K562 (cell line): ENCODE measurements around the gene RHOC. TPM values are rescaled to one million over a fixed set of nuclear protein-coding genes. Genes with fewer than 3 reads are reported as not detected.
"Not testable (repeated sequence)": the region's sequence is repeated elsewhere in the genome, so short reads cannot be mapped to it uniquely, and the experiment has no call there.

ENCODE experiments used
- ATAC-seq: fragments of 200-7000 bp; cut with Tn5 transposase; 3 replicates; pipeline ENCODE4 v1.9.1; 2020; ENCODE audit warnings: moderate library complexity
- BruUV-seq: library from RNA; stranded (reverse); fragments of 400-500 nt; replicated peaks from 2 replicates; lab custom pipeline; 2021; lab: Mats Ljungman, UMichigan
- CTCF ChIA-PET: fragments of 300-600 bp; formaldehyde crosslinking; extraction: SDS; loops from one replicate; lab custom pipeline; 2021; ENCODE audit warnings: low intra/inter-chr PET ratio; lab: Yijun Ruan, JAX
- POLR2A ChIA-PET: fragments of 300-600, 350-650 bp; sonication (Branson Sonifier 250); formaldehyde crosslinking; extraction: SDS; loops from one replicate; lab custom pipeline; 2021; ENCODE audit warnings: antibody characterized with exemption, inconsistent platforms; lab: Yijun Ruan, JAX
- DNase-seq, 4 experiments: peaks; one replicate each; pipeline versions ENCODE4 v3.0.0 to v3.0.0-alpha.2; 2011 to 2018; ENCODE audit warnings: low spot score in 3 of 4, mixed read lengths in 3 of 4; ENCODE audit errors: extremely low read depth in 1 of 4
- FAIRE-seq: peaks from 2 replicates; lab custom pipeline; 2011; peaks lifted over from hg19 to GRCh38; lab: Jason Lieb, UNC
- H2AFZ ChIP-seq: 2 replicates; pipeline ENCODE4 v1.6.0; 2011; ENCODE audit warnings: low read depth, low read length, control low read depth, inconsistent platforms
- H3K27ac ChIP-seq: fragments of 200-600 bp; 3 replicates; pipeline ENCODE4 v1.8.0; 2011; ENCODE audit warnings: low read depth, mild to moderate bottlenecking, control low read depth, inconsistent platforms, low read length, moderate library complexity, mixed read lengths; ENCODE audit errors: extremely low read depth
- H3K27me3 ChIP-seq, 2 experiments: fragments of 300-600 bp in 1 of 2; 2 replicates in 1 of 2; 3 replicates in 1 of 2; pipeline versions ENCODE4 v1.6.0 to v1.8.0; 2011; ENCODE audit warnings: inconsistent platforms in 2 of 2, low read length in 2 of 2, mild to moderate bottlenecking in 1 of 2, mixed read lengths in 1 of 2, moderate library complexity in 1 of 2; ENCODE audit not compliant: control insufficient read depth in 2 of 2, insufficient read depth in 2 of 2
- H3K36me3 ChIP-seq: fragments of 300-600 bp; 3 replicates; pipeline ENCODE4 v1.8.0; 2011; ENCODE audit warnings: mild to moderate bottlenecking, low read length, inconsistent platforms; ENCODE audit not compliant: control insufficient read depth, insufficient read depth
- H3K4me1 ChIP-seq, 2 experiments: fragments of 200-600 bp in 1 of 2; replicated peaks in 1 of 2; 2 replicates in 1 of 2; 3 replicates in 1 of 2; pipeline versions ENCODE4 v1.5.1 to v1.8.0; 2011; ENCODE audit warnings: inconsistent platforms in 2 of 2, low read length in 2 of 2, mild to moderate bottlenecking in 1 of 2, mixed read lengths in 1 of 2, moderate library complexity in 1 of 2; ENCODE audit not compliant: control insufficient read depth in 2 of 2, insufficient read depth in 2 of 2
- H3K4me2 ChIP-seq: 2 replicates; pipeline ENCODE4 v1.6.1; 2011; ENCODE audit warnings: low read length, control low read depth, inconsistent platforms, mixed read lengths; ENCODE audit not compliant: insufficient read depth
- H3K4me3 ChIP-seq: fragments of 200-600 bp; sonication (generic), shearing (Covaris generic); 2 replicates; pipeline ENCODE4 v1.5.1; 2016; ENCODE audit warnings: control low read depth, inconsistent platforms
- H3K79me2 ChIP-seq: fragments of 200-600 bp; 3 replicates; pipeline ENCODE4 v1.8.0; 2011; ENCODE audit warnings: low read length, inconsistent platforms; ENCODE audit not compliant: control insufficient read depth, insufficient read depth
- H3K9ac ChIP-seq, 2 experiments: 2 replicates each; pipeline versions ENCODE4 v1.6.0 to v1.6.1; 2011; ENCODE audit warnings: low read depth in 2 of 2, low read length in 2 of 2, control low read depth in 1 of 2, inconsistent platforms in 1 of 2, mild to moderate bottlenecking in 1 of 2, mixed read lengths in 1 of 2; ENCODE audit not compliant: insufficient read depth in 1 of 2
- H3K9me1 ChIP-seq: one replicate; pipeline ENCODE4 v1.6.0; 2011; ENCODE audit warnings: inconsistent platforms, mild to moderate bottlenecking, low read length, moderate library complexity; ENCODE audit not compliant: control insufficient read depth, insufficient read depth
- H3K9me3 ChIP-seq: replicated peaks from 2 replicates; pipeline ENCODE4 v1.5.1; 2011; ENCODE audit warnings: low read depth, low read length, inconsistent platforms; ENCODE audit not compliant: control insufficient read depth, insufficient read depth
- H4K20me1 ChIP-seq: replicated peaks from 2 replicates; pipeline ENCODE4 v1.6.1; 2011; ENCODE audit warnings: low read length, inconsistent platforms, mixed read lengths; ENCODE audit not compliant: control insufficient read depth, insufficient read depth
- ATF7 ChIP-seq: fragments of 450-650 bp; IDR thresholded peaks from 2 replicates; pipeline ENCODE4 v1.7.1; 2014; ENCODE audit warnings: mild to moderate bottlenecking, moderate library complexity
- CEBPG ChIP-seq, 3 experiments: fragments of 200-800 bp in 1 of 3; sonication (Bioruptor generic) in 1 of 3; sonication (generic) in 1 of 3; formaldehyde crosslinking in 1 of 3; IDR thresholded peaks in 2 of 3; conservative IDR thresholded peaks in 1 of 3; 2 replicates each; pipeline versions ENCODE4 v1.6.1 to v1.8.0; 2016 to 2022; ENCODE audit warnings: missing compliant biosample characterization in 2 of 3, missing genetic modification characterization in 2 of 3, mild to moderate bottlenecking in 1 of 3, missing genetic modification reagents in 1 of 3
- DMBX1 ChIP-seq: fragments of 250-450 bp; sonication (Bioruptor Pico); IDR thresholded peaks from 2 replicates; pipeline ENCODE4 v1.8.0; 2022; ENCODE audit warnings: inconsistent platforms, mild to moderate bottlenecking, moderate library complexity, borderline replicate concordance
- FOXA1 ChIP-seq: fragments of 450-650 bp; IDR thresholded peaks from 2 replicates; pipeline ENCODE4 v1.6.1; 2016; ENCODE audit warnings: mild to moderate bottlenecking, borderline replicate concordance
- FOXM1 ChIP-seq, 2 experiments: fragments of 450-650 bp in 1 of 2; sonication (generic) in 1 of 2; formaldehyde crosslinking in 1 of 2; IDR thresholded peaks; 2 replicates each; pipeline versions ENCODE4 v1.6.1 to v1.9.0; 2017 to 2022; ENCODE audit warnings: low read depth in 2 of 2, mild to moderate bottlenecking in 2 of 2, missing genetic modification reagents in 1 of 2, moderate library complexity in 1 of 2
- PHF8 ChIP-seq: fragments of 200-600 bp; sonication (generic); IDR thresholded peaks from 2 replicates; pipeline ENCODE4 v1.6.1; 2012; ENCODE audit warnings: mixed run types, mild to moderate bottlenecking, inconsistent platforms, low read length, moderate library complexity, borderline replicate concordance
- POLR2AphosphoS5 ChIP-seq: IDR thresholded peaks from 2 replicates; pipeline ENCODE4 v1.6.1; 2011; ENCODE audit warnings: mild to moderate bottlenecking, low read depth, low read length, moderate library complexity; ENCODE audit not compliant: control insufficient read depth, insufficient read depth
- RBM25 ChIP-seq: fragments of 200-400 bp; formaldehyde crosslinking; IDR thresholded peaks from 2 replicates; pipeline ENCODE4 v1.6.1; 2018; ENCODE audit warnings: low read length, low read depth, moderate library complexity; ENCODE audit not compliant: severe bottlenecking
- RCOR1 ChIP-seq, 2 experiments: IDR thresholded peaks; 2 replicates each; pipeline ENCODE4 v1.6.1; 2012; ENCODE audit warnings: low read depth in 2 of 2, low read length in 2 of 2, borderline replicate concordance in 1 of 2, improper control_type of control experiment in 1 of 2
- TCF3 ChIP-seq: sonication (generic); formaldehyde crosslinking; IDR thresholded peaks from 2 replicates; pipeline ENCODE4 v1.4.0; 2020; ENCODE audit warnings: mild to moderate bottlenecking, missing genetic modification reagents
- ZNF121 ChIP-seq: sonication (generic); formaldehyde crosslinking; conservative IDR thresholded peaks from 2 replicates; pipeline ENCODE4 v1.8.0; 2022; ENCODE audit warnings: missing genetic modification reagents
- ZNF41 ChIP-seq: fragments of 250-450 bp; sonication (Bioruptor Pico); conservative IDR thresholded peaks from 2 replicates; pipeline ENCODE4 v1.4.0; 2020; ENCODE audit warnings: mild to moderate bottlenecking
- WGBS: fragments of 100-300 bp; shearing (Covaris generic); methylation state at CpG from one replicate; pipeline ENCODE4 v1.1.6; 2016; ENCODE audit warnings: low coverage, mixed read lengths; ENCODE audit not compliant: insufficient coverage; ENCODE audit errors: missing lambda C conversion rate; 5-methylcytosine and 5-hydroxymethylcytosine counted together
- in situ Hi-C: fragments of 300-500 bp; cut with MboI; formaldehyde crosslinking; loops from 4 replicates; pipeline ENCODE4 v1.15.0; 2018; ENCODE audit warnings: inconsistent platforms, mixed read lengths
- intact Hi-C: fragments of 100-400 bp; cut with micrococcal nuclease; formaldehyde crosslinking; loops from 2 replicates; pipeline ENCODE4 v1.14.2; 2022
- polyA plus RNA-seq, 8 experiments: library from polyadenylated mRNA; depleted of rRNA in 4 of 8; stranded (reverse) in 5 of 8; unstranded in 3 of 8; fragments of >200 nt; fragmentation: Nextera tagmentation in 2 of 8; fragmentation: Illumina TruSeq in 1 of 8; extraction: Ambion mirVana in 2 of 8; extraction: Trizol in 1 of 8; gene quantifications; 2 replicates each; pipeline versions ENCODE4 v1.2.1 to v1.2.3, GENCODE V29; 2011 to 2014; ENCODE audit warnings: inconsistent platforms in 1 of 8, missing spikeins in 1 of 8
- total RNA-seq, 7 experiments: library from RNA; depleted of rRNA in 6 of 7; stranded (reverse); fragments of >200 nt in 6 of 7; fragmentation: Illumina TruSeq in 2 of 7; extraction: Trizol in 2 of 7; gene quantifications; 2 replicates each; pipeline versions ENCODE4 v1.2.1 to v1.2.3, GENCODE V29; 2011 to 2021; ENCODE audit warnings: low replicate concordance in 1 of 7

The RHOC gene
- total and polyA plus RNA-seq, 9 of the 15 experiments (the other 6 are each of a cell fraction or from before 2014, with no cell fraction given), result 35.2 to 364 (median 204) TPM

GRCh38 chr1:112721294-112721693 lies 14.4 kb upstream of the RHOC start:
- in situ Hi-C loops, result loop anchor here (5.0 kb wide), 1 partner anchor 36 kb away; no protein-coding TSS in a partner anchor
- peaks cover 2 to 20% of the 10 kb centered on the region in 2 experiments for H3K4me1 ChIP-seq
- H3K79me2 ChIP-seq, intact Hi-C loops, ATAC-seq, BruUV-seq, H3K9me1 ChIP-seq, H2AFZ ChIP-seq, H3K9me3 ChIP-seq, H3K36me3 ChIP-seq, H3K4me3 ChIP-seq, H3K27ac ChIP-seq, FAIRE-seq, H3K9ac ChIP-seq, H4K20me1 ChIP-seq, H3K4me2 ChIP-seq, DNase-seq: not testable (repeated sequence)
- 0 out of 2 replicates have a peak, but pooled peaks have one; percentile 24 for TF ChIP-seq ZNF121 (CRISPR knock-in tag)
- ChIA-PET CTCF (interaction anchor here (1.2 kb wide), 1 partner anchor 83 kb away, joined by 3 read pairs; no protein-coding TSS in a partner anchor), POLR2A (interaction anchor here (0.7 to 2.0 kb wide), 6 partner anchors 9 to 218 kb away, joined by 3 to 7 read pairs (median 3); no protein-coding TSS in a partner anchor)
- 0% methylated on average over 2 of the region's 2 CpGs for WGBS
- H3K27me3 ChIP-seq, result peaks cover 11 to 40% of the 10 kb centered on the region in 2 experiments; a peak in 4 of 5 replicates

DNA sequence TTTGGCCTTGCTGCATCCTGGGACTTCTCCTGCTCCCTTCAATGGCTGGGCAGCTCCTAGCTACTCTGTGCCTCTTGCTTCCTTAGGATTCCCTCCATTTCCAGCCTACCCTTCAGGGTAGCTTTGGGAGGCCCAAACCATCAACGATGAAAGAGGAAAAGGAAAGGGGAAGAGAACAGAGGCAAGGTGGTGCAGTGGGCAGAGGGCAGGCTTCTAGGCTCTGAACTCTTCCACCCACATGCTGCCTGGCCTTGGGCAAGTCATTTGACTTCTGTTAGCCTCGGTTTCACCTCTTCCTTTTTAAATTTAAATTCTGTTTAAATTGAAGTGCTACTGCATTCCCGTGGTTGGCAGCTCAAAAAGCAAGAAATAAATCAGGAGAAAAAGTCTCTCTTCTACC lies 13.9 kb upstream of the RHOC start:
- WGBS, result 0% methylated on average over 3 of the region's 3 CpGs
- Histone ChIP-seq H3K4me1 (peaks cover 6 to 24% of the 10 kb centered on the region in 2 experiments), H4K20me1 (no peaks in the 10 kb centered on the region), H2AFZ (no peak overlapping the region), H3K36me3 (no peaks in the 10 kb centered on the region), H3K4me2 (no peak overlapping the region), H3K79me2 (no peaks in the 10 kb centered on the region), H3K4me3 (no peak overlapping the region), H3K9ac (no peak overlapping the region), H3K9me3 (no peaks in the 10 kb centered on the region), H3K27me3 (peaks cover 11 to 39% of the 10 kb centered on the region in 2 experiments; a peak in 4 of 5 replicates), H3K27ac (no peak overlapping the region), H3K9me1 (no peaks in the 10 kb centered on the region)
- POLR2A ChIA-PET, result interaction anchor here (0.6 to 2.0 kb wide), 6 partner anchors 9 to 218 kb away, joined by 3 to 7 read pairs (median 3); no protein-coding TSS in a partner anchor
- DNase-seq, result no peak
- in situ Hi-C loops (loop anchor here (5.0 kb wide), 1 partner anchor 37 kb away; no protein-coding TSS in a partner anchor), intact Hi-C loops (no loop called here)
- CTCF ChIA-PET, result interaction anchor here (1.2 kb wide), 1 partner anchor 83 kb away, joined by 3 read pairs; no protein-coding TSS in a partner anchor
- no peak for FAIRE-seq
- no TSS peak for BruUV-seq
- ATAC-seq, result no peak
- TF ChIP-seq FOXA1 (no peak), DMBX1 (CRISPR knock-in tag) (no peak), ATF7 (no peak), ZNF41 (CRISPR knock-in tag) (no peak), RCOR1 (IDR thresholded peaks at IDR 0.05; ENCODE audit: borderline replicate concordance in 1 of 2, low read depth in 2 of 2, low read length in 2 of 2) (no peak), PHF8 (no peak), FOXM1 (IDR thresholded peaks at IDR 0.05; ENCODE audit: low read depth) (no peak), FOXM1 (CRISPR knock-in tag; IDR thresholded peaks at IDR 0.05; ENCODE audit: low read depth) (no peak), POLR2AphosphoS5 (no peak), TCF3 (CRISPR knock-in tag) (no peak), RBM25 (no peak), CEBPG (CRISPR knock-in tag; IDR thresholded peaks at IDR 0.05) (no peak), CEBPG (tag; conservative IDR thresholded peaks at IDR 0.05 in 1 of 2, IDR thresholded peaks at IDR 0.05 in 1 of 2) (no peak)
